Islet of Langerhans (tissue), 1 donor: ENCODE measurements around the gene SLC39A8.
"Not testable (repeated sequence)": the region's sequence is repeated elsewhere in the genome, so short reads cannot be mapped to it uniquely, and the experiment has no call there.

Experiments
- FAIRE-seq: peaks from one replicate; lab custom pipeline; 2011; peaks lifted over from hg19 to GRCh38; lab: Jason Lieb, UNC

SLC39A8 gene

GRCh38 chr4:102299354-102300107, 45.8 kb downstream of the SLC39A8 start:
- FAIRE-seq = no peak

GRCh38 chr4:102298716-102299115, 46.6 kb downstream of the SLC39A8 start:
- FAIRE-seq = no peak

- FAIRE-seq = no peak
Observed at GRCh38 chr4:102295153-102295862, 50.0 kb downstream of the SLC39A8 start.

- no peak for FAIRE-seq
Observed at GRCh38 chr4:102288497-102288896, 56.8 kb downstream of the SLC39A8 start.

GRCh38 chr4:102285831-102286230, 59.5 kb downstream of the SLC39A8 start:
- no peak for FAIRE-seq

- no peak for FAIRE-seq
Observed at GRCh38 chr4:102281171-102281839, 64.0 kb downstream of the SLC39A8 start.

- not testable (repeated sequence) for FAIRE-seq
Observed at GRCh38 chr4:102273317-102273716, 72.0 kb downstream of the SLC39A8 start.

- no peak for FAIRE-seq
Observed at GRCh38 chr4:102272318-102272717, 73.0 kb downstream of the SLC39A8 start.

- no peak for FAIRE-seq
Observed at GRCh38 chr4:102268355-102268754, 76.9 kb downstream of the SLC39A8 start.

GRCh38 chr4:102263024-102263787, 82.1 kb downstream of the SLC39A8 start:
- peak; percentile 100 for FAIRE-seq

- FAIRE-seq = no peak
Observed at GRCh38 chr4:102259702-102260101, 85.6 kb downstream of the SLC39A8 start.

GRCh38 chr4:102259081-102259480, 86.2 kb downstream of the SLC39A8 start:
- no peak for FAIRE-seq

GRCh38 chr4:102256321-102256720, 89.0 kb downstream of the SLC39A8 start:
- FAIRE-seq = no peak

- FAIRE-seq = no peak
Observed at GRCh38 chr4:102253860-102254259, 91.4 kb downstream of the SLC39A8 start.

GRCh38 chr4:102252171-102252570, 93.1 kb downstream of the SLC39A8 start:
- no peak for FAIRE-seq

GRCh38 chr4:102250341-102250740, 94.9 kb downstream of the SLC39A8 start:
- no peak for FAIRE-seq

- FAIRE-seq = no peak
Observed at GRCh38 chr4:102247041-102247440, 98.2 kb downstream of the SLC39A8 start.

GRCh38 chr4:102246416-102246815, 98.9 kb downstream of the SLC39A8 start:
- FAIRE-seq = no peak

- FAIRE-seq = no peak
Observed at GRCh38 chr4:102244878-102245535, 100.3 kb downstream of the SLC39A8 start.

GRCh38 chr4:102243296-102243695, 102.0 kb downstream of the SLC39A8 start:
- FAIRE-seq = not testable (repeated sequence)

GRCh38 chr4:102234243-102234838, 110.9 kb downstream of the SLC39A8 start:
- no peak for FAIRE-seq
